HG02870 (cell line): Measurements from ENCODE around the gene GABRR3.
A peak's percentile ranks its signal among the peaks of the same experiment; 100 is the strongest.
"Not testable (repeated sequence)": the region's sequence is repeated elsewhere in the genome, so short reads cannot be mapped to it uniquely, and the experiment has no call there.

Experiments used
- ATAC-seq: cut with Tn5 transposase; IDR thresholded peaks from one replicate; pipeline ENCODE4 v1.9.1; 2021; ENCODE audit warnings: mild to moderate bottlenecking, moderate library complexity; ENCODE audit not compliant: unreplicated experiment

GABRR3 gene

GRCh38 chr3:98022978-98023820 lies 11.9 kb downstream of the GABRR3 start:
- ATAC-seq = peak; percentile 65

- ATAC-seq = peak; percentile 70
These were observed 13.1 kb downstream of the GABRR3 start for GRCh38 chr3:98021830-98022560.

GRCh38 chr3:98020412-98020811 lies 14.7 kb downstream of the GABRR3 start:
- no peak for ATAC-seq

- ATAC-seq = no peak
These were observed 16.8 kb downstream of the GABRR3 start for GRCh38 chr3:98018301-98018700.

GRCh38 chr3:98014268-98014585 lies 20.9 kb downstream of the GABRR3 start:
- ATAC-seq = no peak

- ATAC-seq = no peak
These were observed 21.5 kb downstream of the GABRR3 start for GRCh38 chr3:98013411-98014267.

GRCh38 chr3:98012979-98013378 lies 22.1 kb downstream of the GABRR3 start:
- no peak for ATAC-seq

GRCh38 chr3:98010883-98011449 lies 24.1 kb downstream of the GABRR3 start:
- ATAC-seq = not testable (repeated sequence)

GRCh38 chr3:98010194-98010882 lies 24.8 kb downstream of the GABRR3 start:
- no peak for ATAC-seq

- ATAC-seq = peak; percentile 70
These were observed 26.3 kb downstream of the GABRR3 start for GRCh38 chr3:98008855-98009254.

- ATAC-seq = no peak
These were observed 29.7 kb downstream of the GABRR3 start for GRCh38 chr3:98005438-98005837.

- ATAC-seq = no peak
These were observed 30.4 kb downstream of the GABRR3 start for GRCh38 chr3:98004721-98005120.

- peak; percentile 58 for ATAC-seq
These were observed 31.7 kb downstream of the GABRR3 start for GRCh38 chr3:98003306-98003969.

GRCh38 chr3:98002717-98003116 lies 32.4 kb downstream of the GABRR3 start:
- no peak for ATAC-seq

- ATAC-seq = no peak
These were observed 35.1 kb downstream of the GABRR3 start for GRCh38 chr3:97999994-98000393.

- ATAC-seq = no peak
These were observed 36.0 kb downstream of the GABRR3 start for GRCh38 chr3:97999103-97999502.

- no peak for ATAC-seq
These were observed 38.1 kb downstream of the GABRR3 start for GRCh38 chr3:97996988-97997387.

- ATAC-seq = no peak
These were observed 40.7 kb downstream of the GABRR3 start for GRCh38 chr3:97994328-97994945.

- no peak for ATAC-seq
These were observed 41.6 kb downstream of the GABRR3 start for GRCh38 chr3:97993526-97993925.
